KMS-11 (cell line): Measurements from ENCODE around the gene UNC5B.

Experiments
- H2AFZ ChIP-seq: fragments of 200-600 bp; sonication (generic); 2 replicates; pipeline ENCODE4 v1.6.1; 2016; ENCODE audit warnings: antibody characterized with exemption, mixed run types, low read depth
- H3K27ac ChIP-seq: fragments of 200-600 bp; sonication (generic); 2 replicates; pipeline ENCODE4 v1.6.1; 2016; ENCODE audit warnings: mild to moderate bottlenecking, mixed run types
- H3K27me3 ChIP-seq: fragments of 200-600 bp; sonication (generic); 2 replicates; pipeline ENCODE4 v1.6.1; 2017; ENCODE audit warnings: mild to moderate bottlenecking, low read depth, mixed run types, moderate library complexity; ENCODE audit not compliant: insufficient read depth
- H3K36me3 ChIP-seq: fragments of 200-600 bp; sonication (generic); 2 replicates; pipeline ENCODE4 v1.6.1; 2017; ENCODE audit warnings: mild to moderate bottlenecking, mixed run types; ENCODE audit not compliant: insufficient read depth
- H3K4me1 ChIP-seq: fragments of 200-600 bp; sonication (generic); 2 replicates; pipeline ENCODE4 v1.6.1; 2016; ENCODE audit warnings: mild to moderate bottlenecking, low read depth, mixed run types; ENCODE audit not compliant: poor library complexity, severe bottlenecking
- H3K4me2 ChIP-seq: fragments of 200-600 bp; sonication (generic); 2 replicates; pipeline ENCODE4 v1.7.0; 2016; ENCODE audit warnings: mild to moderate bottlenecking, mixed run types
- H3K4me3 ChIP-seq: fragments of 200-600 bp; sonication (generic); IDR thresholded peaks from 2 replicates; pipeline ENCODE4 v1.6.1; 2017; ENCODE audit warnings: low read depth, low read length, mixed read lengths; ENCODE audit not compliant: insufficient read depth
- H3K79me2 ChIP-seq: fragments of 200-600 bp; sonication (generic); 2 replicates; pipeline ENCODE4 v1.6.1; 2016; ENCODE audit warnings: low read depth, mixed run types; ENCODE audit not compliant: insufficient read depth
- H3K9ac ChIP-seq: fragments of 200-600 bp; sonication (generic); 2 replicates; pipeline ENCODE4 v1.6.1; 2016; ENCODE audit warnings: mild to moderate bottlenecking, mixed run types
- H4K20me1 ChIP-seq: fragments of 200-600 bp; sonication (generic); 2 replicates; pipeline ENCODE4 v1.6.1; 2016; ENCODE audit warnings: mild to moderate bottlenecking, mixed run types; ENCODE audit not compliant: insufficient read depth
- CTCF ChIP-seq: fragments of 200-600 bp; sonication (generic); conservative IDR thresholded peaks from 2 replicates; pipeline ENCODE4 v1.6.1; 2017; ENCODE audit warnings: low read depth, mild to moderate bottlenecking, antibody characterized with exemption, low read length, moderate library complexity, mixed read lengths

Gene UNC5B

GRCh38 chr10:71212318-71213126 lies at the start of gene UNC5B:
UNC5B (plus strand) TSS chr10:71212570; CDS start chr10:71212986, 416 bp downstream.
- Histone ChIP-seq H3K79me2 (no peaks in the 10 kb centered on the region), H2AFZ (peak within 1 kb of the TSS; percentile 44; the same call in 1 of the 2 replicates), H3K4me1 (peaks cover 3% of the 10 kb centered on the region), H3K36me3 (no peaks in the 10 kb centered on the region), H4K20me1 (no peaks in the 10 kb centered on the region), H3K4me3 (no peak within 1 kb of the TSS), H3K27ac (no peak within 1 kb of the TSS), H3K9ac (no peak within 1 kb of the TSS), H3K4me2 (peak within 1 kb of the TSS; percentile 78), H3K27me3 (peaks cover 54% of the 10 kb centered on the region)
- TF ChIP-seq CTCF, result no peak

GRCh38 chr10:71173466-71173865 lies 38.9 kb upstream of the UNC5B start:
- H3K4me1 ChIP-seq, result no peaks in the 10 kb centered on the region
- no peak overlapping the region for H2AFZ ChIP-seq
- no peak overlapping the region for H3K4me3 ChIP-seq
- no peaks in the 10 kb centered on the region for H3K27me3 ChIP-seq
- H4K20me1 ChIP-seq, result no peaks in the 10 kb centered on the region
- TF ChIP-seq CTCF, result no peak
- no peak overlapping the region for H3K4me2 ChIP-seq
- H3K9ac ChIP-seq, result no peak overlapping the region
- no peaks in the 10 kb centered on the region for H3K36me3 ChIP-seq
- H3K79me2 ChIP-seq, result no peaks in the 10 kb centered on the region
- H3K27ac ChIP-seq, result no peak overlapping the region

- Histone ChIP-seq H3K27ac (no peak overlapping the region), H3K27me3 (no peaks in the 10 kb centered on the region), H3K4me2 (no peak overlapping the region), H3K79me2 (no peaks in the 10 kb centered on the region), H3K4me3 (no peak overlapping the region), H3K9ac (no peak overlapping the region), H3K4me1 (no peaks in the 10 kb centered on the region), H2AFZ (no peak overlapping the region), H4K20me1 (no peaks in the 10 kb centered on the region), H3K36me3 (no peaks in the 10 kb centered on the region)
- no peak for TF ChIP-seq CTCF
Observed at GRCh38 chr10:71176661-71177060, 35.7 kb upstream of the UNC5B start.

- no peak overlapping the region for H2AFZ ChIP-seq
- H3K79me2 ChIP-seq, result no peaks in the 10 kb centered on the region
- no peaks in the 10 kb centered on the region for H3K36me3 ChIP-seq
- no peaks in the 10 kb centered on the region for H3K4me1 ChIP-seq
- TF ChIP-seq CTCF, result no peak
- no peaks in the 10 kb centered on the region for H3K27me3 ChIP-seq
- H3K4me2 ChIP-seq, result no peak overlapping the region
- no peak overlapping the region for H3K27ac ChIP-seq
- H4K20me1 ChIP-seq, result no peaks in the 10 kb centered on the region
- H3K9ac ChIP-seq, result no peak overlapping the region
- no peak overlapping the region for H3K4me3 ChIP-seq
Observed at GRCh38 chr10:71177651-71178199, 34.6 kb upstream of the UNC5B start.
